Epidermal melanocyte (primary cell): ENCODE data around the gene CDK10.
"Not testable (repeated sequence)": the region's sequence is repeated elsewhere in the genome, so short reads cannot be mapped to it uniquely, and the experiment has no call there.

Experiments used
- DNase-seq: peaks from one replicate; pipeline ENCODE4 v3.0.0; 2011; ENCODE audit warnings: low spot score; ENCODE audit not compliant: insufficient read length

The CDK10 gene

GRCh38 chr16:89686520-89687091 is at the start of gene CDK10:
TSS of gene CDK10 (plus strand) at chr16:89686689. CDS start at chr16:89686711, 22 bp downstream.
- peak; percentile 99 for DNase-seq

- DNase-seq, result no peak
Observed at GRCh38 chr16:89637379-89637778, 49.1 kb upstream of the CDK10 start.

GRCh38 chr16:89638455-89638854 is 48.0 kb upstream of the CDK10 start:
- DNase-seq, result no peak

GRCh38 chr16:89639385-89639784 is 47.1 kb upstream of the CDK10 start:
- no peak for DNase-seq

GRCh38 chr16:89641458-89642119 is 44.9 kb upstream of the CDK10 start:
- no peak for DNase-seq

- no peak for DNase-seq
Observed at GRCh38 chr16:89642574-89642973, 43.9 kb upstream of the CDK10 start.

GRCh38 chr16:89643769-89644300 is 42.7 kb upstream of the CDK10 start:
- DNase-seq, result no peak

- DNase-seq, result no peak
Observed at GRCh38 chr16:89645122-89645521, 41.4 kb upstream of the CDK10 start.

- no peak for DNase-seq
Observed at GRCh38 chr16:89646270-89646669, 40.2 kb upstream of the CDK10 start.

- no peak for DNase-seq
Observed at GRCh38 chr16:89646906-89647305, 39.6 kb upstream of the CDK10 start.

- DNase-seq, result no peak
Observed at GRCh38 chr16:89651584-89651983, 34.9 kb upstream of the CDK10 start.

- DNase-seq, result no peak
Observed at GRCh38 chr16:89653656-89654295, 32.7 kb upstream of the CDK10 start.

- DNase-seq, result no peak
Observed at GRCh38 chr16:89655062-89655643, 31.3 kb upstream of the CDK10 start.

GRCh38 chr16:89656435-89657121 is 29.9 kb upstream of the CDK10 start:
- DNase-seq, result no peak

GRCh38 chr16:89657442-89658220 is 28.9 kb upstream of the CDK10 start, which contains the start of the genes CHMP1A and SPATA33:
TSS of gene CHMP1A (minus strand) at chr16:89657708. CDS start at chr16:89657588, 120 bp downstream.
TSS of gene SPATA33 (plus strand) at chr16:89657836. CDS start at chr16:89657912, 76 bp downstream.
- DNase-seq, result peak; percentile 94

- no peak for DNase-seq
Observed at GRCh38 chr16:89658221-89658879, 28.1 kb upstream of the CDK10 start.

- DNase-seq, result no peak
Observed at GRCh38 chr16:89660146-89660545, 26.3 kb upstream of the CDK10 start.

GRCh38 chr16:89661215-89661614 is 25.3 kb upstream of the CDK10 start:
- no peak for DNase-seq

- not testable (repeated sequence) for DNase-seq
Observed at GRCh38 chr16:89664238-89664637, 22.3 kb upstream of the CDK10 start.

- not testable (repeated sequence) for DNase-seq
Observed at GRCh38 chr16:89667000-89667399, 19.5 kb upstream of the CDK10 start.
